Ishikawa (cell line): Measurements from ENCODE around the gene OVOL1.

ENCODE experiments used
- CEBPB ChIP-seq: IDR thresholded peaks from 2 replicates; pipeline ENCODE4 v1.6.1; 2012
- EGR1 ChIP-seq: IDR thresholded peaks from 2 replicates; pipeline ENCODE4 v1.6.1; 2012
- EP300 ChIP-seq: IDR thresholded peaks from 2 replicates; pipeline ENCODE4 v1.6.1; 2012; ENCODE audit warnings: borderline replicate concordance
- NFIC ChIP-seq: IDR thresholded peaks from 2 replicates; pipeline ENCODE4 v1.6.1; 2012
- REST ChIP-seq: IDR thresholded peaks from 2 replicates; pipeline ENCODE4 v1.6.1; 2012; ENCODE audit warnings: low read depth, mild to moderate bottlenecking
- TEAD4 ChIP-seq: IDR thresholded peaks from 2 replicates; pipeline ENCODE4 v1.6.1; 2012
- YY1 ChIP-seq: IDR thresholded peaks from 2 replicates; pipeline ENCODE4 v1.6.1; 2012; ENCODE audit warnings: low read depth

GRCh38 chr11:65742353-65742752 is 44.5 kb upstream of the OVOL1 start:
- TF ChIP-seq EP300: no peak
- TF ChIP-seq REST: no peak
- TF ChIP-seq TEAD4: no peak
- no peak for TF ChIP-seq EGR1
- no peak for TF ChIP-seq YY1
- TF ChIP-seq CEBPB: no peak
- no peak for TF ChIP-seq NFIC
